ENCODE results near the gene ZNF516. TPM values are rescaled to one million over a fixed set of nuclear protein-coding genes. Genes with fewer than 3 reads are reported as not detected.

The ZNF516 gene
- total and polyA plus RNA-seq, 2 experiments from 2014 or later: 18.2 to 29.2 TPM

GRCh38 chr18:76347341-76347740 is 147.7 kb downstream of the ZNF516 start:
- Histone ChIP-seq H3K79me2 (no peaks in the 10 kb centered on the region), H3K27me3 (no peaks in the 10 kb centered on the region), H2AFZ (no peak overlapping the region), H3K4me2 (no peak overlapping the region), H3K4me3 (no peak overlapping the region), H3K9me3 (ENCODE audit: low read depth) (no peaks in the 10 kb centered on the region), H3K27ac (no peak overlapping the region), H3K4me1 (ENCODE audit: insufficient read depth) (peaks cover 6% of the 10 kb centered on the region), H3K36me3 (replicated peaks; ENCODE audit: insufficient read depth, low read depth) (no peaks in the 10 kb centered on the region), H4K20me1 (ENCODE audit: insufficient read depth, poor library complexity, severe bottlenecking) (no peaks in the 10 kb centered on the region), H3K9me2 (replicated peaks; ENCODE audit: insufficient read depth) (no peaks in the 10 kb centered on the region)
- DNase-seq (ENCODE audit: low spot score): no peak
- WGBS (ENCODE audit: low lambda C conversion rate, missing lambda C conversion rate): 96% methylated on average over 7 of the region's 7 CpGs
- TF ChIP-seq EZH2phosphoT487 (IDR thresholded peaks at IDR 0.05; ENCODE audit: low read depth, severe bottlenecking, unreplicated experiment) (no peak), EZH2 (IDR thresholded peaks at IDR 0.05; ENCODE audit: borderline replicate concordance) (no peak), CTCF (IDR thresholded peaks at IDR 0.05; ENCODE audit: poor library complexity) (no peak)

- Histone ChIP-seq H4K20me1 (ENCODE audit: insufficient read depth, poor library complexity, severe bottlenecking) (no peaks in the 10 kb centered on the region), H2AFZ (no peak overlapping the region), H3K9me2 (replicated peaks; ENCODE audit: insufficient read depth) (no peaks in the 10 kb centered on the region), H3K4me1 (ENCODE audit: insufficient read depth) (peaks cover 6% of the 10 kb centered on the region), H3K9me3 (ENCODE audit: low read depth) (no peaks in the 10 kb centered on the region), H3K36me3 (replicated peaks; ENCODE audit: insufficient read depth, low read depth) (no peaks in the 10 kb centered on the region), H3K27ac (no peak overlapping the region), H3K4me3 (no peak overlapping the region), H3K27me3 (no peaks in the 10 kb centered on the region), H3K4me2 (no peak overlapping the region), H3K79me2 (no peaks in the 10 kb centered on the region)
- DNase-seq (ENCODE audit: low spot score): no peak
- 97% methylated on average over 29 of the region's 29 CpGs for WGBS (ENCODE audit: low lambda C conversion rate, missing lambda C conversion rate)
- TF ChIP-seq EZH2 (IDR thresholded peaks at IDR 0.05; ENCODE audit: borderline replicate concordance) (no peak), CTCF (IDR thresholded peaks at IDR 0.05; ENCODE audit: poor library complexity) (no peak), EZH2phosphoT487 (IDR thresholded peaks at IDR 0.05; ENCODE audit: low read depth, severe bottlenecking, unreplicated experiment) (no peak)
Measured at GRCh38 chr18:76346490-76347130, 148.4 kb downstream of the ZNF516 start.

- no peaks in the 10 kb centered on the region for H3K79me2 ChIP-seq
- H3K27me3 ChIP-seq: no peaks in the 10 kb centered on the region
- H2AFZ ChIP-seq: no peak overlapping the region
- no peak for DNase-seq (ENCODE audit: low spot score)
- peaks cover 6% of the 10 kb centered on the region for H3K4me1 ChIP-seq (ENCODE audit: insufficient read depth)
- no peaks in the 10 kb centered on the region for H3K9me2 ChIP-seq (replicated peaks; ENCODE audit: insufficient read depth)
- no peaks in the 10 kb centered on the region for H3K9me3 ChIP-seq (ENCODE audit: low read depth)
- no peak overlapping the region for H3K4me2 ChIP-seq
- H3K36me3 ChIP-seq (replicated peaks; ENCODE audit: insufficient read depth, low read depth): no peaks in the 10 kb centered on the region
- 95% methylated on average over 4 of the region's 4 CpGs for WGBS (ENCODE audit: low lambda C conversion rate, missing lambda C conversion rate)
- no peak overlapping the region for H3K27ac ChIP-seq
- H3K4me3 ChIP-seq: no peak overlapping the region
- no peaks in the 10 kb centered on the region for H4K20me1 ChIP-seq (ENCODE audit: insufficient read depth, poor library complexity, severe bottlenecking)
- no peak for TF ChIP-seq EZH2phosphoT487 (IDR thresholded peaks at IDR 0.05; ENCODE audit: low read depth, severe bottlenecking, unreplicated experiment)
- no peak for TF ChIP-seq EZH2 (IDR thresholded peaks at IDR 0.05; ENCODE audit: borderline replicate concordance)
Measured at GRCh38 chr18:76345901-76346300, 149.1 kb downstream of the ZNF516 start.

GRCh38 chr18:76343938-76344569 is 151.0 kb downstream of the ZNF516 start:
- Histone ChIP-seq H3K27ac (no peak overlapping the region), H2AFZ (no peak overlapping the region), H3K4me3 (no peak overlapping the region), H3K36me3 (replicated peaks; ENCODE audit: insufficient read depth, low read depth) (no peaks in the 10 kb centered on the region), H3K9me2 (replicated peaks; ENCODE audit: insufficient read depth) (no peaks in the 10 kb centered on the region), H3K4me2 (no peak overlapping the region), H4K20me1 (ENCODE audit: insufficient read depth, poor library complexity, severe bottlenecking) (no peaks in the 10 kb centered on the region), H3K27me3 (no peaks in the 10 kb centered on the region), H3K79me2 (no peaks in the 10 kb centered on the region), H3K9me3 (ENCODE audit: low read depth) (no peaks in the 10 kb centered on the region), H3K4me1 (ENCODE audit: insufficient read depth) (peaks cover 6% of the 10 kb centered on the region)
- no peak for TF ChIP-seq EZH2phosphoT487 (IDR thresholded peaks at IDR 0.05; ENCODE audit: low read depth, severe bottlenecking, unreplicated experiment)
- no peak for TF ChIP-seq CTCF (IDR thresholded peaks at IDR 0.05; ENCODE audit: poor library complexity)
- no peak for TF ChIP-seq EZH2 (IDR thresholded peaks at IDR 0.05; ENCODE audit: borderline replicate concordance)
- no peak for DNase-seq (ENCODE audit: low spot score)
- 98% methylated on average over 3 of the region's 3 CpGs for WGBS (ENCODE audit: low lambda C conversion rate, missing lambda C conversion rate)

Measured in hepatocyte (in vitro differentiated cells).